Measurements from ENCODE around the gene HHIP. TPM values are rescaled to one million over a fixed set of nuclear protein-coding genes. Genes with fewer than 3 reads are reported as not detected.

HHIP gene
- total RNA-seq, 1 experiment from 2014 or later, result not detected

- Histone ChIP-seq H3K9me3 (ENCODE audit: control insufficient read depth in 1 of 2, insufficient read depth in 1 of 2, low read depth in 1 of 2, low read length in 2 of 2) (no peaks in the 10 kb centered on the region), H3K9me2 (ENCODE audit: insufficient read depth) (no peaks in the 10 kb centered on the region), H3K27me3 (ENCODE audit: insufficient read depth, low read length) (no peaks in the 10 kb centered on the region), H3K27ac (ENCODE audit: low read depth, low read length) (no peak overlapping the region), H3K4me3 (replicated peaks in 1 of 2; ENCODE audit: low read depth in 1 of 2, low read length in 2 of 2) (no peak overlapping the region), H3K36me3 (ENCODE audit: control insufficient read depth in 1 of 2, insufficient read depth in 2 of 2, low read length in 2 of 2) (no peaks in the 10 kb centered on the region), H4K20me1 (ENCODE audit: insufficient read depth) (no peaks in the 10 kb centered on the region), H3K9ac (ENCODE audit: low read length) (no peak overlapping the region), H2AFZ (ENCODE audit: low read depth, low read length, poor library complexity, severe bottlenecking) (no peak overlapping the region), H3K4me1 (ENCODE audit: control insufficient read depth in 1 of 2, insufficient read depth in 2 of 2, low read length in 2 of 2) (no peaks in the 10 kb centered on the region), H3K79me2 (ENCODE audit: insufficient read depth, low read length) (no peaks in the 10 kb centered on the region), H3K4me2 (ENCODE audit: low read length) (no peak overlapping the region)
- no TSS peak for BruUV-seq (replicated peaks)
- RAD21 ChIA-PET (ENCODE audit: low non-redundant PET in 1 of 2, low total read pairs in 2 of 2, uncharacterized antibody in 2 of 2, unreplicated experiment in 2 of 2), result no interaction called here
- no peak for ATAC-seq
- no peak for DNase-seq (ENCODE audit: low read depth, low spot score)
- intact Hi-C loops (cut with micrococcal nuclease), result no loop called here
- CTCF ChIA-PET, result no interaction called here
- TF ChIP-seq JUND (IDR thresholded peaks at IDR 0.05) (no peak), ZFX (IDR thresholded peaks at IDR 0.05) (no peak), EGR1 (IDR thresholded peaks at IDR 0.05; ENCODE audit: low read depth) (no peak), SRF (IDR thresholded peaks at IDR 0.05; ENCODE audit: low read depth) (no peak), ELF1 (IDR thresholded peaks at IDR 0.05; ENCODE audit: borderline replicate concordance, low read depth) (no peak), SIN3A (IDR thresholded peaks at IDR 0.05; ENCODE audit: low read depth) (no peak)
- POLR2A ChIA-PET, result no interaction called here
Measured at GRCh38 chr4:144634978-144635747, 10.8 kb upstream of the HHIP start.

DNA sequence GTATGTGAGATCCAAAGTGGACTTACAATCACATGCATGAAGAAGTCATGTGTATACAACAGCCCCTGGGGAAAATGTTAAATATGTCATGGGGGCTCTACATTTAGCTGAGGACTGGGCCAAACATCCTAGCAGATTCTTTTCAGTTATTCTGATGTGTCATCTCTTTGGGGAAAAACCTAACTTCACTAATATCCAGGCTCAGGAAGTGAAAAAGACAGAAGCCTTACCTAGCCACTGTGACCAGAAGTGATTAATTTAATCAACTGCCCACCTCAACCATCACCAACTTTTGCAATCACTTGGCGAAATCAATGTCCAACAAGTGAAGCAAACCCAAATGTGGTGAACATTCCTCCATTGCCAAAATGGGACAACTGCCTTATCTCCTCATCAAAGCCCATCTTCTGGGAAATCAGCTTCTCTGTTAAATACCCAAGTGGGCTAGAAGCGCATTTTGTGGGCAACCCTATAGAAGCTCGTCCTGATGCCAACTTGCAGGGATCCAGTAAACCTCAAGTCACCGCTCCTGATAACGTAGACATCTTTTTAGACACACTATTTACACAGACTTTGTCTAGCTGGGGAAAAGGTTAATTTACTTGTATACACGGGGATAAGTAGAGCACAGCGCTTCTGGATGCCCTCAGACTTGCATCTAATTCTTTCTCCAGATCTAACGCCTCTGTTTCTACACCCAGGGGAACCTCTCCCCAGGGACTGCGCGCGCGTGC, 1.4 kb upstream of the HHIP start:
- H3K4me2 ChIP-seq (ENCODE audit: low read length), result no peak overlapping the region
- H3K9ac ChIP-seq (ENCODE audit: low read length), result no peak overlapping the region
- no peaks in the 10 kb centered on the region for H4K20me1 ChIP-seq (ENCODE audit: insufficient read depth)
- H3K4me1 ChIP-seq (ENCODE audit: control insufficient read depth in 1 of 2, insufficient read depth in 2 of 2, low read length in 2 of 2), result no peaks in the 10 kb centered on the region
- H3K36me3 ChIP-seq (ENCODE audit: control insufficient read depth in 1 of 2, insufficient read depth in 2 of 2, low read length in 2 of 2), result no peaks in the 10 kb centered on the region
- no peaks in the 10 kb centered on the region for H3K27me3 ChIP-seq (ENCODE audit: insufficient read depth, low read length)
- no TSS peak for BruUV-seq (replicated peaks)
- no peaks in the 10 kb centered on the region for H3K9me3 ChIP-seq (ENCODE audit: control insufficient read depth in 1 of 2, insufficient read depth in 1 of 2, low read depth in 1 of 2, low read length in 2 of 2)
- ATAC-seq, result no peak
- H3K9me2 ChIP-seq (ENCODE audit: insufficient read depth), result no peaks in the 10 kb centered on the region
- ChIA-PET RAD21 (ENCODE audit: low non-redundant PET in 1 of 2, low total read pairs in 2 of 2, uncharacterized antibody in 2 of 2, unreplicated experiment in 2 of 2) (no interaction called here), POLR2A (no interaction called here), CTCF (no interaction called here)
- no peaks in the 10 kb centered on the region for H3K79me2 ChIP-seq (ENCODE audit: insufficient read depth, low read length)
- intact Hi-C loops (cut with micrococcal nuclease), result no loop called here
- no peak overlapping the region for H2AFZ ChIP-seq (ENCODE audit: low read depth, low read length, poor library complexity, severe bottlenecking)
- DNase-seq (ENCODE audit: low read depth, low spot score), result no peak
- H3K4me3 ChIP-seq (replicated peaks in 1 of 2; ENCODE audit: low read depth in 1 of 2, low read length in 2 of 2), result no peak overlapping the region
- H3K27ac ChIP-seq (ENCODE audit: low read depth, low read length), result no peak overlapping the region
- TF ChIP-seq EGR1 (IDR thresholded peaks at IDR 0.05; ENCODE audit: low read depth) (no peak), ELF1 (IDR thresholded peaks at IDR 0.05; ENCODE audit: borderline replicate concordance, low read depth) (no peak), SIN3A (IDR thresholded peaks at IDR 0.05; ENCODE audit: low read depth) (no peak), EZH2 (IDR thresholded peaks at IDR 0.05) (no peak), YY1 (IDR thresholded peaks at IDR 0.05; ENCODE audit: extremely low read depth, insufficient replicate concordance, low read depth, low read length) (no peak), SRF (IDR thresholded peaks at IDR 0.05; ENCODE audit: low read depth) (no peak), FOSL1 (IDR thresholded peaks at IDR 0.05; ENCODE audit: low read depth) (no peak), ZNF274 (IDR thresholded peaks at IDR 0.05; ENCODE audit: low read depth, low read length) (no peak), ZBTB33 (IDR thresholded peaks at IDR 0.05; ENCODE audit: extremely low read depth, insufficient replicate concordance, low read length) (no peak), SP1 (IDR thresholded peaks at IDR 0.05; ENCODE audit: low read depth) (no peak), EZH2phosphoT487 (IDR thresholded peaks at IDR 0.05; ENCODE audit: borderline replicate concordance) (no peak)
- TF ChIP-seq, protein P1, sequence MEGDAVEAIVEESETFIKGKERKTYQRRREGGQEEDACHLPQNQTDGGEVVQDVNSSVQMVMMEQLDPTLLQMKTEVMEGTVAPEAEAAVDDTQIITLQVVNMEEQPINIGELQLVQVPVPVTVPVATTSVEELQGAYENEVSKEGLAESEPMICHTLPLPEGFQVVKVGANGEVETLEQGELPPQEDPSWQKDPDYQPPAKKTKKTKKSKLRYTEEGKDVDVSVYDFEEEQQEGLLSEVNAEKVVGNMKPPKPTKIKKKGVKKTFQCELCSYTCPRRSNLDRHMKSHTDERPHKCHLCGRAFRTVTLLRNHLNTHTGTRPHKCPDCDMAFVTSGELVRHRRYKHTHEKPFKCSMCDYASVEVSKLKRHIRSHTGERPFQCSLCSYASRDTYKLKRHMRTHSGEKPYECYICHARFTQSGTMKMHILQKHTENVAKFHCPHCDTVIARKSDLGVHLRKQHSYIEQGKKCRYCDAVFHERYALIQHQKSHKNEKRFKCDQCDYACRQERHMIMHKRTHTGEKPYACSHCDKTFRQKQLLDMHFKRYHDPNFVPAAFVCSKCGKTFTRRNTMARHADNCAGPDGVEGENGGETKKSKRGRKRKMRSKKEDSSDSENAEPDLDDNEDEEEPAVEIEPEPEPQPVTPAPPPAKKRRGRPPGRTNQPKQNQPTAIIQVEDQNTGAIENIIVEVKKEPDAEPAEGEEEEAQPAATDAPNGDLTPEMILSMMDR (IDR thresholded peaks at IDR 0.05 in 2 of 3, conservative IDR thresholded peaks at IDR 0.05 in 1 of 3; ENCODE audit: borderline replicate concordance in 1 of 3, insufficient read depth in 1 of 3, low read depth in 2 of 3, low read length in 2 of 3), result no peak
- TF ChIP-seq, protein P2, sequence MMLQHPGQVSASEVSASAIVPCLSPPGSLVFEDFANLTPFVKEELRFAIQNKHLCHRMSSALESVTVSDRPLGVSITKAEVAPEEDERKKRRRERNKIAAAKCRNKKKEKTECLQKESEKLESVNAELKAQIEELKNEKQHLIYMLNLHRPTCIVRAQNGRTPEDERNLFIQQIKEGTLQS (IDR thresholded peaks at IDR 0.05), result no peak
